NCI-H2029 treated with DMSO at 0.1 percent for 48 hours (cell line): ENCODE data around the gene NRP2.

Source experiments
- DNase-seq: peaks from one replicate; lab custom pipeline; 2025; lab: John Stamatoyannopoulos, UW

NRP2 gene

GRCh38 chr2:205776139-205776538 lies 93.8 kb downstream of the NRP2 start:
- DNase-seq: no peak

- DNase-seq: no peak
These were observed 94.4 kb downstream of the NRP2 start for GRCh38 chr2:205776720-205777119.

- no peak for DNase-seq
These were observed 96.1 kb downstream of the NRP2 start for GRCh38 chr2:205778356-205778755.

- no peak for DNase-seq
These were observed 98.3 kb downstream of the NRP2 start for GRCh38 chr2:205780645-205781044.

GRCh38 chr2:205781244-205781931 lies 99.1 kb downstream of the NRP2 start:
- DNase-seq: no peak

- no peak for DNase-seq
These were observed 100.6 kb downstream of the NRP2 start for GRCh38 chr2:205782941-205783340.

- DNase-seq: no peak
These were observed 101.7 kb downstream of the NRP2 start for GRCh38 chr2:205783872-205784499.

GRCh38 chr2:205785507-205786260 lies 103.4 kb downstream of the NRP2 start:
- DNase-seq: no peak

- DNase-seq: no peak
These were observed 104.7 kb downstream of the NRP2 start for GRCh38 chr2:205786976-205787375.

GRCh38 chr2:205787761-205788160 lies 105.5 kb downstream of the NRP2 start:
- no peak for DNase-seq

GRCh38 chr2:205789906-205790305 lies 107.6 kb downstream of the NRP2 start:
- DNase-seq: no peak

- no peak for DNase-seq
These were observed 110.6 kb downstream of the NRP2 start for GRCh38 chr2:205792908-205793307.

- DNase-seq: no peak
These were observed 114.6 kb downstream of the NRP2 start for GRCh38 chr2:205796805-205797313.

- DNase-seq: no peak
These were observed 115.6 kb downstream of the NRP2 start for GRCh38 chr2:205797866-205798265.

GRCh38 chr2:205800224-205800623 lies 117.9 kb downstream of the NRP2 start:
- DNase-seq: no peak

GRCh38 chr2:205800773-205801172 lies 118.5 kb downstream of the NRP2 start:
- no peak for DNase-seq

- no peak for DNase-seq
These were observed 119.8 kb downstream of the NRP2 start for GRCh38 chr2:205802065-205802464.

- no peak for DNase-seq
These were observed 120.6 kb downstream of the NRP2 start for GRCh38 chr2:205802941-205803340.

- no peak for DNase-seq
These were observed 121.2 kb downstream of the NRP2 start for GRCh38 chr2:205803500-205803899.

GRCh38 chr2:205805136-205805535 lies 122.8 kb downstream of the NRP2 start:
- no peak for DNase-seq

GRCh38 chr2:205806143-205806905 lies 124.0 kb downstream of the NRP2 start:
- no peak for DNase-seq

- no peak for DNase-seq
These were observed 124.9 kb downstream of the NRP2 start for GRCh38 chr2:205807229-205807628.
